Measurements from ENCODE around the gene COL6A3.

Gene COL6A3

DNA sequence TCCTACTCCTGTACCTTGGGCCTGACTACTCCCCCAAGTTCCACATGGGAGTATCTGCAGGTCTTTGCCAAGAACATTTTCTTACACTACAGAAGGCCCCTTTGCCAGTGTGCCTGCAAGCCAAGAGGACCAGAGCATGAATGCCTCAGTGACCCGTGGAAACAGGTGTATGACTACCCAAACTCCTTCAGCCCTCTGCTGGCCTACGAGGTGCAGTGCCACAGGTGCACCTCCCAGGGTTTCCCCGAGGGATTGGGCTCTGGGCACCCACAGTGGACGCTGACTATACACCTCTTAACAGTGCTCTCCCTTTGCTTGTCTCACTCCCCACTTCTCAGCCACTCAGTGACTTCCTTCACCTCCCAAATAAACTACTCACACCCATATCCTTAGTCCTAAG is 91.4 kb downstream of the COL6A3 start:
- H3K36me3 Mint-ChIP-seq (ENCODE audit: low read depth) = peaks cover 30% of the 10 kb centered on the region
- no peak overlapping the region for H3K27ac Mint-ChIP-seq
- peaks cover 69% of the 10 kb centered on the region for H3K4me1 Mint-ChIP-seq
- no peak for DNase-seq
- H3K27me3 Mint-ChIP-seq (ENCODE audit: low read depth, poor library complexity) = peaks cover 12% of the 10 kb centered on the region
- H3K9me3 Mint-ChIP-seq = no peaks in the 10 kb centered on the region
- TF ChIP-seq, protein P1, sequence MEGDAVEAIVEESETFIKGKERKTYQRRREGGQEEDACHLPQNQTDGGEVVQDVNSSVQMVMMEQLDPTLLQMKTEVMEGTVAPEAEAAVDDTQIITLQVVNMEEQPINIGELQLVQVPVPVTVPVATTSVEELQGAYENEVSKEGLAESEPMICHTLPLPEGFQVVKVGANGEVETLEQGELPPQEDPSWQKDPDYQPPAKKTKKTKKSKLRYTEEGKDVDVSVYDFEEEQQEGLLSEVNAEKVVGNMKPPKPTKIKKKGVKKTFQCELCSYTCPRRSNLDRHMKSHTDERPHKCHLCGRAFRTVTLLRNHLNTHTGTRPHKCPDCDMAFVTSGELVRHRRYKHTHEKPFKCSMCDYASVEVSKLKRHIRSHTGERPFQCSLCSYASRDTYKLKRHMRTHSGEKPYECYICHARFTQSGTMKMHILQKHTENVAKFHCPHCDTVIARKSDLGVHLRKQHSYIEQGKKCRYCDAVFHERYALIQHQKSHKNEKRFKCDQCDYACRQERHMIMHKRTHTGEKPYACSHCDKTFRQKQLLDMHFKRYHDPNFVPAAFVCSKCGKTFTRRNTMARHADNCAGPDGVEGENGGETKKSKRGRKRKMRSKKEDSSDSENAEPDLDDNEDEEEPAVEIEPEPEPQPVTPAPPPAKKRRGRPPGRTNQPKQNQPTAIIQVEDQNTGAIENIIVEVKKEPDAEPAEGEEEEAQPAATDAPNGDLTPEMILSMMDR (IDR thresholded peaks at IDR 0.05) = no peak
- no peak overlapping the region for H3K4me3 Mint-ChIP-seq

DNA sequence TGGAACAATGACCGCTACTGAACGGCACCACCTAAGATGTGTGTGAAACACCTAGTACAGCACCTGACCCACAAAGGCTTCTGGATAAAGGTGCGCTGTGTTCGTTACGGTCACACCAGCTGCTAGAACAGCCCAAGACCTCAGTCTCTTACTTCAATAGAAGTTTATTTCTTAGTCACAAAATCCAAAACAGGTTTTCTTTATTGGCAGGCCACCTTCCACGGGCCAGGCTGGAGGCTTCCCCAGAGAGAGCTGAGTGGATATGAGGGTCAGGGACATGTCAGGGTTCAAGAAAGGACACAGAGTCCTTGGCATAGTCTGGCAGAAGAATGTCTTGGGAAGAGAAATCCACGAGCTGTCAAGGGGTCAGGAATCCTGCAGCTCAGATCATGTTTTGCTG is 92.2 kb downstream of the COL6A3 start:
- H3K36me3 Mint-ChIP-seq (ENCODE audit: low read depth) = peaks cover 30% of the 10 kb centered on the region
- TF ChIP-seq, protein P1 (IDR thresholded peaks at IDR 0.05) = no peak

DNA sequence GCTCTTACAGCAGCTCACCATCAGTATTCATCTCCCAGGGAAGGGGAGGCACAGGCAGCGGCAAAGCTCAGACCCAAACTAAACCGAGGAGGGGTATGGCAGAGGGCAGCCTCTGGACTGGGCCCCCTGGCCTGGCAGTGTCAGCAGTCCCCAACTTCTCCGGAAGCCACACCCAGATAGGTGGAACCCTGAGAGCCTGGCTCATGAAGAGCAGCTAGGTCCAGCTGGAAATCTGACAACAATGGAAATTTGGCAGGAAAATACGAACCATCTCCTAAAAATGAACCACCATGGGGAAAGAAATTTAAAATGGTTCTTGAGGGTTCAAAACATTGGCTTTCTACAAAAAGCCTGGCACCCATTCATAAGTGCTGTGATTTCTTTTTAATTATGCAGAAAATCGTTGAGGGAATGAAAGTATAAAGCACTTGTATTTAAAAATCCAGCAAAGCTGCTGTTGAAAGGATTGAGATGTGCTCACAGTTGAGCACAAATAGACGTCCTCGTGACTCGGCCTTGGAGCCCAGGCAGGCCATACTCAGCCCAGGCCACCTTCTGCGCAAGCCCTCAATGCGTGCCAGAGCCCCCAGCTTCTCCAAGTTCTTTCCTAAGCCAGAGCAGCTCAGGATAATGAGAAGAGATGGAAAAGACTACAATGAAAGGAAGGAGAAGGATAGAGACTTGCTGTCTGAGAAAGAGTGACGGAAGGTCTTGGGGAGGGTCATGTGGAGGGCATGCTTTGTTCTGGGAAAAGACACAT is 93.0 kb downstream of the COL6A3 start:
- no peak overlapping the region for H3K27ac Mint-ChIP-seq
- H3K36me3 Mint-ChIP-seq (ENCODE audit: low read depth) = peaks cover 30% of the 10 kb centered on the region
- no peak for DNase-seq
- H3K4me3 Mint-ChIP-seq = no peak overlapping the region
- peaks cover 7% of the 10 kb centered on the region for H3K27me3 Mint-ChIP-seq (ENCODE audit: low read depth, poor library complexity)
- H3K4me1 Mint-ChIP-seq = peaks cover 72% of the 10 kb centered on the region
- H3K9me3 Mint-ChIP-seq = no peaks in the 10 kb centered on the region
- TF ChIP-seq, protein P1 (IDR thresholded peaks at IDR 0.05) = no peak

More for the DNA sequence above, 92.2 kb downstream of the COL6A3 start:
- H3K27me3 Mint-ChIP-seq (ENCODE audit: low read depth, poor library complexity) = peaks cover 7% of the 10 kb centered on the region
- no peak for DNase-seq
- peaks cover 70% of the 10 kb centered on the region for H3K4me1 Mint-ChIP-seq
- no peak overlapping the region for H3K4me3 Mint-ChIP-seq
- H3K27ac Mint-ChIP-seq = no peak overlapping the region
- no peaks in the 10 kb centered on the region for H3K9me3 Mint-ChIP-seq

DNA sequence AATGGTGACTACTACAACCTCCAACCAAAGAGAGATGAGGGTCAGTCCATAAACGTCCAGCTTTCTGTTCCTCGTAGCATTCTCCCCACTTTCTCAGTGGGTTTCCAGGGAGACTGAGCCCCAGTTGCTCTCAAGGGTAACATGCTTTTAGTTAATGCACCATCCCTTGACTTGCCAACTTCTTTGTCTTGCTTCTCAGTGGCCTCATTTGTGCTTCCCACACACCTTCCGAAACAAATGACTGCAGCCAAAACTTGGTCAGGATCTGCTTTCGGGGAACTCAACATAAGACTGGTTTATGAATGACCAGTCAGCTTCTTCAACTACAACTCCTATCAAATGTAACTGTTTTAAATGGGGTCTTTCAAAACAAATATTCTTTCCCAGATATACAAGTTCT is 94.1 kb downstream of the COL6A3 start:
- Mint-ChIP-seq H3K27ac (no peak overlapping the region), H3K4me1 (peaks cover 77% of the 10 kb centered on the region)
- TF ChIP-seq, protein P1 (IDR thresholded peaks at IDR 0.05) = no peak

DNA sequence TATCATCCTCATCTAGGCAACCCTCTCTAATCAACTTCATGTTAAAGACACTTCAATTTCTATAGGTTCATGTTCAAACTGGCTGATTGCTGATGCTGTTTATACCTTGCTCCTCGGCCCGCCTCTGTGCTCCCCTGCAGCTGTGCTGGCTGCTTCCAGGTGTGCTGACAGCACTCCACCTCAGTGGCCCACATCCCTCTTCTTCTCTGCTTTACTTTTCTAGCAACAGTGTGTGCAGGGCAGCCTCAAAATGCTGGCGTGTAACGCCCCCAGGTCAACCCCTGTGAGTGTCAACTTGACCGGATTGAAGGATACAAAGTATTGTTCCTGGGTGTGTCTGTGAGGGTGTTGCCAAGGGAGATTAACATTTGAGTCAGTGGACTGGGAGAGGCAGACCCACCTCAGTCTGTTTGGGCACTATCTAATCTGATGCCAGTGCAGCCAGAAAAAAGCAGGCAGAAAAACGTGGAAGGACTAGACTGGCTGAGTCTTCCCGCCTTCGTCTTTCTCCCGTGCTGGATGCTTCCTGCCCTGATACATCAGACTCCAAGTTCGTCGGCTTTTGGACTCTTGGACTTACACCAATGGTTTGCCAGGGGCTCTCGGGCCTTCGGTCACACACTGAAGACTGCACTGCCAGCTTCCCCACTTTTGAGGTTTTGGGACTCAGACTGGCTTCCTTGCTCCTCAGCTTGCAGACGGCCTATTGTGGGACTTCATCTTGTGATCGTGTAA is 94.7 kb downstream of the COL6A3 start:
- Mint-ChIP-seq H3K36me3 (ENCODE audit: low read depth) (peaks cover 19% of the 10 kb centered on the region), H3K27me3 (ENCODE audit: low read depth, poor library complexity) (peaks cover 7% of the 10 kb centered on the region), H3K27ac (no peak overlapping the region), H3K9me3 (no peaks in the 10 kb centered on the region), H3K4me1 (peaks cover 77% of the 10 kb centered on the region), H3K4me3 (no peak overlapping the region)
- no peak for DNase-seq
- TF ChIP-seq, protein P1 (IDR thresholded peaks at IDR 0.05) = no peak

More for the DNA sequence above, 94.1 kb downstream of the COL6A3 start:
- H3K9me3 Mint-ChIP-seq = no peaks in the 10 kb centered on the region
- no peak overlapping the region for H3K4me3 Mint-ChIP-seq
- H3K36me3 Mint-ChIP-seq (ENCODE audit: low read depth) = peaks cover 24% of the 10 kb centered on the region
- no peak for DNase-seq
- peaks cover 7% of the 10 kb centered on the region for H3K27me3 Mint-ChIP-seq (ENCODE audit: low read depth, poor library complexity)
